Myocyte (in vitro differentiated cells): ENCODE measurements around the gene IL1RAPL2. TPM values are rescaled to one million over a fixed set of nuclear protein-coding genes. Genes with fewer than 3 reads are reported as not detected.
"Not testable (repeated sequence)": the region's sequence is repeated elsewhere in the genome, so short reads cannot be mapped to it uniquely, and the experiment has no call there.

ENCODE experiments used
- DNase-seq: peaks from one replicate; pipeline ENCODE4 v3.0.0-alpha.2; 2012; ENCODE audit warnings: low read depth
- polyA plus RNA-seq: library from polyadenylated mRNA; unstranded; fragments of >200 nt; gene quantifications from one replicate; pipeline ENCODE4 v1.2.1, GENCODE V29; 2012; ENCODE audit warnings: missing spikeins
- total RNA-seq: library from RNA; depleted of rRNA; stranded (reverse); fragments of >200 nt; gene quantifications from 2 replicates; pipeline ENCODE4 v1.2.3, GENCODE V29; 2014

The IL1RAPL2 gene
- total RNA-seq: 0.03 TPM in 1 of 2 replicates, not detected in the other
- polyA plus RNA-seq: not detected

GRCh38 chrX:104565791-104566680, at the start of gene IL1RAPL2:
Gene IL1RAPL2 (plus strand): TSS chrX:104566199.
- DNase-seq: peak; percentile 27

GRCh38 chrX:104522386-104522785, 43.6 kb upstream of the IL1RAPL2 start:
- no peak for DNase-seq

GRCh38 chrX:104523858-104524257, 42.1 kb upstream of the IL1RAPL2 start:
- no peak for DNase-seq

GRCh38 chrX:104539081-104539480, 26.9 kb upstream of the IL1RAPL2 start:
- DNase-seq: no peak

GRCh38 chrX:104542447-104542846, 23.6 kb upstream of the IL1RAPL2 start:
- DNase-seq: not testable (repeated sequence)

GRCh38 chrX:104564335-104564734, 1.7 kb upstream of the IL1RAPL2 start:
- DNase-seq: no peak

- DNase-seq: no peak
Observed at GRCh38 chrX:104564921-104565703, 887 bp upstream of the IL1RAPL2 start.

GRCh38 chrX:104566681-104567501, 892 bp downstream of the IL1RAPL2 start:
- peak; percentile 16 for DNase-seq

GRCh38 chrX:104567506-104567905, 1.5 kb downstream of the IL1RAPL2 start:
- no peak for DNase-seq

GRCh38 chrX:104568304-104568915, 2.4 kb downstream of the IL1RAPL2 start:
- no peak for DNase-seq

- DNase-seq: no peak
Observed at GRCh38 chrX:104618106-104618895, 52.3 kb downstream of the IL1RAPL2 start.

GRCh38 chrX:104621781-104622180, 55.8 kb downstream of the IL1RAPL2 start:
- DNase-seq: no peak

- DNase-seq: no peak
Observed at GRCh38 chrX:104641176-104641575, 75.2 kb downstream of the IL1RAPL2 start.

GRCh38 chrX:104647084-104647483, 81.1 kb downstream of the IL1RAPL2 start:
- DNase-seq: no peak

- peak; percentile 63 for DNase-seq
Observed at GRCh38 chrX:104659005-104659744, 93.2 kb downstream of the IL1RAPL2 start.

- no peak for DNase-seq
Observed at GRCh38 chrX:104660092-104660491, 94.1 kb downstream of the IL1RAPL2 start.

GRCh38 chrX:104662694-104663093, 96.7 kb downstream of the IL1RAPL2 start:
- DNase-seq: no peak

GRCh38 chrX:104665691-104666090, 99.7 kb downstream of the IL1RAPL2 start:
- no peak for DNase-seq

- DNase-seq: peak; percentile 43
Observed at GRCh38 chrX:104668550-104668949, 102.6 kb downstream of the IL1RAPL2 start.
